ENCODE results near the gene ZNF503. TPM values are rescaled to one million over a fixed set of nuclear protein-coding genes. Genes with fewer than 3 reads are reported as not detected.

The ZNF503 gene
- total RNA-seq, 4 donors from 2014 or later: 12.1 to 99.4 (median 26.0) TPM

GRCh38 chr10:75400163-75400770 lies 1.3 kb downstream of the ZNF503 start:
- no peak for TF ChIP-seq CTCF (IDR thresholded peaks at IDR 0.05)
- no peak for TF ChIP-seq POLR2A (IDR thresholded peaks at IDR 0.05)
- intact Hi-C loops (cut with DNase I; ENCODE audit: low total_unique reads): no loop called here
- no peaks in the 10 kb centered on the region for H3K36me3 ChIP-seq
- peaks cover 0 to 7% of the 10 kb centered on the region in 2 donors for H3K4me1 ChIP-seq
- peak overlapping the region; percentile 81 to 82 for H3K4me3 ChIP-seq
- no peaks in the 10 kb centered on the region for H3K9me3 ChIP-seq
- H3K27me3 ChIP-seq: no peaks in the 10 kb centered on the region
- H3K27ac ChIP-seq: peak overlapping the region; percentile 97 to 98
- DNase-seq: no peak

GRCh38 chr10:75399461-75400162 lies 2.0 kb downstream of the ZNF503 start:
- no peaks in the 10 kb centered on the region for H3K9me3 ChIP-seq
- no peaks in the 10 kb centered on the region for H3K36me3 ChIP-seq
- DNase-seq: peak; percentile 85 to 88
- H3K27ac ChIP-seq: peak overlapping the region; percentile 97 to 98
- H3K4me1 ChIP-seq: peaks cover 0 to under 1% of the 10 kb centered on the region in 2 donors
- no peaks in the 10 kb centered on the region for H3K27me3 ChIP-seq
- intact Hi-C loops (cut with DNase I; ENCODE audit: low total_unique reads): loop anchor here (5.0 to 10.0 kb wide), 4 partner anchors 505 to 905 kb away; no protein-coding TSS in a partner anchor
- peak overlapping the region; percentile 81 to 82 for H3K4me3 ChIP-seq
- TF ChIP-seq CTCF (IDR thresholded peaks at IDR 0.05) (peak; percentile 50 to 79 (median 58)), POLR2A (IDR thresholded peaks at IDR 0.05) (no peak)

GRCh38 chr10:75398692-75399460 lies 2.7 kb downstream of the ZNF503 start:
- H3K4me1 ChIP-seq: no peaks in the 10 kb centered on the region
- no peaks in the 10 kb centered on the region for H3K36me3 ChIP-seq
- TF ChIP-seq POLR2A (IDR thresholded peaks at IDR 0.05) (no peak), CTCF (IDR thresholded peaks at IDR 0.05) (no peak)
- H3K4me3 ChIP-seq: peak overlapping the region; percentile 81 to 82
- DNase-seq: peak; percentile 59 to 68
- H3K9me3 ChIP-seq: no peaks in the 10 kb centered on the region
- no peaks in the 10 kb centered on the region for H3K27me3 ChIP-seq
- intact Hi-C loops (cut with DNase I; ENCODE audit: low total_unique reads): loop anchor here (5.0 to 10.0 kb wide), 4 partner anchors 506 to 906 kb away; no protein-coding TSS in a partner anchor
- peak overlapping the region; percentile 97 to 98 for H3K27ac ChIP-seq

- DNase-seq: no peak
- intact Hi-C loops (cut with DNase I; ENCODE audit: low total_unique reads): loop anchor here (5.0 to 10.0 kb wide), 4 partner anchors 507 to 907 kb away; no protein-coding TSS in a partner anchor
- peak overlapping the region; percentile 97 to 98 for H3K27ac ChIP-seq
- H3K4me1 ChIP-seq: no peaks in the 10 kb centered on the region
- no peaks in the 10 kb centered on the region for H3K9me3 ChIP-seq
- no peaks in the 10 kb centered on the region for H3K27me3 ChIP-seq
- no peak for TF ChIP-seq CTCF (IDR thresholded peaks at IDR 0.05)
- TF ChIP-seq POLR2A (IDR thresholded peaks at IDR 0.05): no peak
- H3K4me3 ChIP-seq: peak overlapping the region; percentile 81 to 82
- H3K36me3 ChIP-seq: no peaks in the 10 kb centered on the region
These were observed 3.3 kb downstream of the ZNF503 start for GRCh38 chr10:75398200-75398691.

Data from uterus (tissue), 4 donors.